Measurements from ENCODE around the gene NXN.

DNA sequence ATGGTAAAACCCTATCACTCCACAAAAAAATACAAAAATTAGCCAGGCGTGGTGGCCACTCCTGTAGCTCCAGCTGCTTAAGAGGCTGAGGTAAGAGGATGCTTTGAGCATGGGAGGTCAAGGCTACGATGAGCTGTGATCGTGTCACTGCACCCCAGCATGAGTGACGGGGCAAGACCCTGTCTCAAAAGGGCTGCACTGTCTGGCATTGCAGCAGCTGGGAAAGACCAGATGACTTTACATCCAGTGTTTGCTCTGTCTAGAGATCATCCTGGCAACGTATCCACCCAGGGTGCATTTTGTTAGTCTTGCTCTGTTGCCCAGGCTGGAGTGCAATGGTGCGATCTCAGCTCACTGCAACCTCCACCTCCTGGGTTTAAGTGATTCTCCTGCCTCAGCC is 145.4 kb downstream of the NXN start:
- no peak for TF ChIP-seq EZH2phosphoT487 (IDR thresholded peaks at IDR 0.05; ENCODE audit: insufficient read depth, low read depth)
- no peak for TF ChIP-seq EZH2 (IDR thresholded peaks at IDR 0.05; ENCODE audit: insufficient read depth, poor library complexity, severe bottlenecking)

Measured in GM23248 (cell line).